ELF-1 (cell line): ENCODE results near the gene ADAMTS3.

Experiments used
- DNase-seq: peaks from one replicate; pipeline ENCODE4 v3.0.0-alpha.2; 2016; ENCODE audit warnings: low read depth, low spot score

Gene ADAMTS3

DNA sequence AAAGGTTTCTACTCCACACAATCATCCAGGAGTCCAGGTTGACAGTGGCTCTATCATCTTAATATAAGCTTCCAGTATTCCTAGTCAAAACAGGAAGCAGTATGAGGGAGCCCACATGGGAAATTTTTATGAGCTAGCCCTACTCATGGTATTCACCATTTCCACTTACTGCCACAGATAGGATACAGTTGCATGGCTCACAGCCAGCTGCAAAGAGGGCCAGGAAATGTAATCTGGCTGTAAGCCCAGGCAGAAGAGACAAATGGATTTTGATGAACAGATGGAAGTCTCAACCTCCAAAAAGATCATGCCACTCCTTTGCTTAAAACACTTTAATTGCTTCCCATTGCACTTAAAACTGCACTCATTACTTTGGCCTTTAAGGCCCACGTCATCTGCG lies 150.6 kb downstream of the ADAMTS3 start:
- DNase-seq = no peak

DNA sequence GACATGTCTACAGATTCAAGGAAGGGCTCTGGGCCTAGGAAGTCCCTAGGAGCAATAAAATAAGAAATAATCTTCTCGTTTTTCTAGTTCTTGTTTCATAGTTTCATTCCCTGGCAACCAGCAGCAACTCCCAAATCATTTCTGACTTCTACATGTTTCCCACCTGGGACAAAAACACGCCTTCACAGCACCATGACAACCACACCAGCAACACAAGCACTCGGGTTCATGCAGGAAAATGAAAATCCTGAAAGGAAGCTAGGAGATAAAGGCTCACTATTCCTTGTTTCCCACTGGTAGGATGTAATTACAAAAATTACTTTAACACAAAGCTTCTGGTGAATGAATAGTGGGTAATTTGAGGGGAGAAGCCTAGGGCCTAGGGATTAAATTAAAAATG lies 158.9 kb downstream of the ADAMTS3 start:
- no peak for DNase-seq

DNA sequence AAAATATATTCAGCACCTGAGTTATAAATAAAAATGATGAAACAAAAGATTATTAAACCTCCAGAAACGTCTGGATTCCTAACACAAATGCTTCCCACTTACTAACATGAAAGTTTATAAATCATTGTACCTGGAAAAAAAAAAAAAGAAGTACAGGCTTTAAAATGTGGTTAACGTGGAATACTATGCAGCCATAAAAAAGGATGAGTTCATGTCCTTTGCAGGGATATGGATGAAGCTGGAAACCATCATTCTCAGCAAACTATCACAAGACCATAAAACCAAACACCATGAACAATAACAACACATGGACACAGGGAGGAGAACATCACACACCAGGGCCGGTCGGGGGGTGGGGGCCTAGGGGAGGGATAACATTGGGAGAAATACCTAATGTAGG lies 160.5 kb downstream of the ADAMTS3 start:
- DNase-seq = no peak

DNA sequence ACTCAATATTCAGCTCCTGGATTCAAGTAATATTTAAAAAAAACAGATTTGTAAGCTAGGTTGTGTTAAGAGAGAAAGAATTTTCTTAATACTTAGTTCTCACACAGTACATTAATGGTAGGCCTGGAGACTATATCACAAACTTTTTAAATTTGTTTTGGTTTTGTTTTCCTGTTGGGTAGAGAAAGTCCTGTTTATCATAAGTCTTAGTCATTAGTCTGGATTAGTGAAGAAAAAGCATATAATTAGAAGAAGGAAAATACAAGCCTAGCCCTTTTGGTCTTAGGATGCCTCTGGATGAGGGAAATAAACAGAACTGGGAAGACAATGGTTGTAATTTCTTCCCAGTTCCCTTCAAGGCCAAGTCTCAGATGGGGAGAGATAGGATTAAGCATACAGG lies 163.6 kb downstream of the ADAMTS3 start:
- DNase-seq = no peak

DNA sequence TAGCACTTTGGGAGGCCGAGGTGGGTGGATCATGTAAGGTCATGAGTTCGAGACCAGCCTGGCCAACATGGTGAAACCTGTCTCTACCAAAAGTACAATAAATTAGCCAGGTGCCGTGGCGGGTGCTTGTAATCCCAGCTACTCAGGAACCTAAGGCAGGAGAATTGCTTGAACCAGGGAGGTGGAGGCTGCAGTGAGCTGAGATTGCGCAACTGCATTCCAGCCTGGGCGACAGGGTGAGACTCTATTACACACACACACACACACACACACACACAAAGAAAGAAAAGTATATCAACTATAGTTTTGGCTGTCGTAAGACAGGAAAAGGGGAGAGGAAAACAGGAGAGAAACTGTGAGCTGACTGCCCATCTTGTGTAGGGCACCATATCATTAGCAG lies 171.7 kb downstream of the ADAMTS3 start:
- DNase-seq = no peak

DNA sequence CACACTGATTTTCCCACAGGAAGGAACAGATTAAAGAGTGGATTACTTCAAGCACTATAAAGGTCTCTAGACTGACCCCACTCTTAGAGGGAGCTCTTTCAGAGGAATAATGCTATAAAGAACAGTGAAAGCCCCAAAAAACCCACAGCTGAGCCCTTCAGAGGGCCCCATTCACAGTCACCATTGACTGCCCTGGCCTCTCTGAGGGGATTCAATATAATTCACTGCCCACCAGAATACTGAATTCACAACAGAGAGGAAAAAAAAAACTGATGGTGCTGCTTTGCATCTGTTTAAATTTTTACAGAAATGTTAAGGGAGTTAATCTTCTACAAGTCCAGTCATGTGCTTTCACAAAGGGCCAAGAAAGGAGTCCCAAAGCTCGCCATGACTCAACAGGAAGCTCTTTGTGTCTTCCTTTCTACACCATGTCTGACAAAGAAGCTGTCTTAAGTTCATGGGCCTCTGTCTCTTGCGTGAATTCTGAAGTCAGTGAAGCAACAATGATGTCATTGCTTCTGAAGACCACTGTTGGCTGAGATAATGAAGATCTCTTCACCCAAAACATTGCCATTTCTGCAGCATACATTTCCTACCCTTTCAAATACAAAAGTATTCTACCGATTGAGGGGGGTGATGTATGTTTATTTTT lies 174.9 kb downstream of the ADAMTS3 start:
- DNase-seq = no peak

DNA sequence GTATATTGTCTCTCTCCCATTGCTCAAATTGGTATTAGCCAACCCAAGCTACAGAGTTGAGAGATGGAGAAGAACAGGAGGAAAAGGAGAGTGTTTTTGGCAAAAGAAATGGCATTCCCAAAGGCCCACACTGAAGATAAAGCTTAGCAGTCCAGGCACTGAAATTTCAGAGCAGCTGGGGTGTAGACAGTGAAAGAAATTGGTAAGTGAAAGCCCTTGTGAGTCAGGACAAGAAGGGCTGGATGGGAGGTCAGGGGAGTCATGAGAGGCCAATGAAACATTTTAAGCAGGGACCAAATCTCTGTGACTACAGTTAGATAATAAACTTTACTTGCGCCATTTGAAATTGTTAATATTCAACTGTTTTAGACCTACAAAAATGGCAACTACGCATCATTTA lies 177.7 kb downstream of the ADAMTS3 start:
- DNase-seq = no peak

DNA sequence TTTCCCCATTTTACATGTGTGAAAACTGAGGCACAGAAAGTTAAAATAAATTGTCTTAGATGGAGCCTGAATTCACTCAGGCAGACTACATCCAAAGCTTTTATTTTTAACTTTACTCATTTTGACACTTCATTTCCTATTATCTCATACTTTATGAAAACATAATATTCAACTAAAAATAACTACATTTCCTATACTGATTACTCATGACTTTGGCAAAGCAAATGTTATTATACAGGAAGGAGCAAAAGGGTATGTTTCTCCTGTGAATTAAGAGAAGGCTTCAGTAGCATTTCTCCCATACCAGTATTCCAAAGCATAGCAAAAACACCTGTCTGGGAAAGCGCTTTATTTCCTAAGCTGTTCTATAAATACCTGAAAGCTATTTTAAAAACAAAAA lies 178.6 kb downstream of the ADAMTS3 start:
- DNase-seq = no peak

DNA sequence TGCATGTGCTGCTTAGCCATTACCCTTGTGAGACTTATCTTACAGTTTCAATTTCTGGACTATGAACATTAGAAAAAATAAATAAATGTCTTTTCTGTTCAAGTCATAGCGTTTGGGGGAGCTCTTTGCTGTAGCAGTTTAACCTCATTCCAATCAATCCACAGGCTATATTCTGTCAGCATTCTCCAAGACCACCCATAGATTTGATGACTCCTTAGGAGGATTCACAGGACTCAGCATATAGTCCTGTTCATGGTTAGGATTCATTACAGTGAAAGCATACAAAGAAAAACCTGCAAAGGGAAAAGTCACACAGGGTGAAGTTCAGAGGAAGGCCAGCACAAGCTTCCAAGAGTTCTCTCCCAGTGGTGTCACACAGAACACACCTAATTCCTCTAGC lies 180.5 kb downstream of the ADAMTS3 start:
- DNase-seq = no peak

DNA sequence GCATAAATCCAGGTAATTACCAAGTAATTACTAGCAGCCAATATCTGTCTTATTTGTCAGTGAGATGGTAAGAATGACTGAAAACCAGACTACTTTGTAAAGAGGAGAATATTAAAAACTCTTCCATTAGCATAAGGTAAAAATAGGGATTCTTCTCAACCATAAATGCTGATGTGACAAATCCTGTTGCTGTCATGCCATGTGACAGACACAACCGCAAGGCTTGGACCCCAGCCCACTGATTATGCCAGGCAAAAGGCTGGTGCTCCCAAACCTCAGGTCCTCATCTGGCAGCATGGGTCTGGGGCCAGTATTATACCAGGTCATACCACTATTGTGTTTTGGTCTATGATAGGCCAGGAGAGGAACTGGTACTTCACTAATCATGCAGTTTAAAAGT lies 181.1 kb downstream of the ADAMTS3 start:
- DNase-seq = no peak

DNA sequence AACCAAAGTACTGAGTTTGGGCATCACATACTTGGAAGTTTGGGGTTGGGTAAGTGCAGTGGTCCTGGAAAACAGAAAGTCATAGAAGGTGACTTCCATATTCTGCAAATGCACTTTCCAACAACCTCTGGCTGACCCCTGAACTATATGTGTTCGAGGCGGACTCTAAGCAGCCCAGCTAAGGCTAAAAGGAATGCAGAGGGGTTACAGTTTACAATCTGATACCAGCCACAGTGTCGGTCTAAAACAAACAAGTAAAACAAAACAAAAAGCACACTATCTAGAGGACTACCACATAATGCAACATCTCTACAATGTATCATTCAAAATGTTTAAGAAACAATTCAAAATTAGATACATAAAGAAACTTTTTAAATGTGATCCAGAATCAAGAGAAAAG lies 185.6 kb downstream of the ADAMTS3 start:
- DNase-seq = no peak

DNA sequence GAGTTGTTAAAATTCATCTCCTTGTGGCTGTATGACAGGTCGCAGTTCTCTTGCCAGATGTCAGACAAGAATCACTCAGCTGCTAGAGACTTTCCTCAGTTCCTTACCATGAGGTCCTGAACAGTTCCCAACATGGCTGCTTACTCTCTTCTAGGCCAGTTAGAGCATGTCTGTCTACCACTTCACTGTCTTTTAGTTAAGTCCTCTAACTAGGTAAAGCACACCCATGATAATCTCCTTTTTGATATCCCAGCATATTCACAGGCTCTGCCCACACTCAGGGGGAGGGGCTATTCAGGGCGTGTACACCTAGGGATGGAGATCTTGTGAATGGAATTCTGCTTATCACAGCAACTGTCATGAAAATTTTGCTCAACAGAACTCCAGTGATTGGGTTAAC lies 190.1 kb downstream of the ADAMTS3 start:
- DNase-seq = no peak

DNA sequence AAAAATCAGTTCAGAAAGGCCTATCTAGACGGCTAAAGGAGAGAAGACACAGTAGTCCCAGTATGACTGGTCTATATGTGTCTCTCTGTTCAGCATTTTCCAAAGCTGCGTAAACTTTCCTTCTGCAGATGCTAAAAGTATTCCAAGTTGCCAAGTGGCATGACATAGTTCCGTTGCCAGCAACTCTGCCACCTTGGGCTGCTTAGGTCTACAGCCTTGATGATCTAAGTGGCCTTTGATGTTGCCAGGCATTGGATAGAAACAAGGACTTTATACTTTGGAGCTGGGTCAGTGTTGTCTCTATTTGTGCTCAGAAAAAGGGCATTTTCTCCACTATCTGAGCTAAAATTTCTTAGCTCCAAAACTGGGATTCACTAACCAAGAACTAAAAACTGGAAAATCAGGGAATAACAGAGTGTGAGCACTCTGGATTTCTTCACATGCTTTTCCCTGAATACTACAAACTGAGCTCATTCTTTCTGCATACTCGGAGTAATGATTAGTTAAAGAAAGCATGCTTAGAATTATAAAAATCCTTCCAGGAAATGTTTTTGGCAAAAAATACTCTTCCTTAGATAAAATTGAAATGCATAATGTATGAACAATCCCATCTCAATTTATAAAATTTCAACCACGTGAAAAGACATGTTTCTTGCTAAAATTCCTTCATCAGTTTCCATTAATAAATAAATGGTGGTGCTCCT lies 191.4 kb downstream of the ADAMTS3 start:
- DNase-seq = no peak

DNA sequence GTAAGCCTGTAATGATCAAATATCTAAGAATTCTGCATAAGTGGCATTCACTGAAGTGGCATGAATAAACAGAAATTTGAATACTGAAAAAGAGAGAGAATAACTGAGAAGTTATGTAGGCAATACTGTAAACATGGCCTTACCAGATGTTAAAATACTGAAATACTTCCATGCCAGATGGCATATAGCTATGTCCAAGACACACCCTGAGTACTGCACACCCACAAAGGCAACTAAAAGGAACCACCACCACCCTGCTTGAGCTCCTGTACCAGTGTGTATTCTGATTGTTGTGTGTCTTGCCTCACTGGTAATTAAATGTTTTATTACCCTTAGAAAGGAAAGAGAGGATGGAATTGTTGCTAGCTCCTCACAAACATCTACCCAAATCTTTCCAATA lies 192.1 kb downstream of the ADAMTS3 start:
- DNase-seq = no peak

DNA sequence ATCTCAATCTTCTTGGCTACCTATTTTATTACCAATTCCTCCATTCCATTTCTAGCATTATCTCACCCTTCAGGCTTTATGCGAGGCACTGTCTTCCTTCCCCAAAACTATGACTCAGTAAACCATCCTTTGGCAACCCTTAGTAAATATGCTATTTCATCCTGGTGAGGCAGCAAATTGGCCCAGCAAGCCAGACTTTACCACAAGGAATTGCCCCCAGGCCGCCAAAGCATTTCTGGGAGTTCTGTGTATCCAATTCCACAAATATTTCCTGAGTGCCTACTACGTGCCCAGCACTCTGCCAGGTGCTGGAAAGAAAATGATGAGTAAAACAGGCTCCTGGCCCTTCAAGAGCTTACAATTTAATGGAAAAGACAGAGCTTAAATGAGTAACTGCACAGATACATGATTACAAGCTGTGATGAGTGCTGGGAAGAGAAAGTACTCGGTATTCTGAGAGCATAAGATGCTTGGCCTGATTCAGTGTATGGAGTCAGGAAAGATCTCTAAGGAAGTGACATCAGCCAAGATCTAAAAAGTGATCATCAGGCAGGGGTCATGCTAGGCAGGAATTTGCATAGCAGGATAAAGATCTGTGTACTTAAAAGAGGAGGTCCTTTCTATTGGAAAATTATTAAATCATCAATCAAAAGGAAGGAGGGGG lies 193.8 kb downstream of the ADAMTS3 start:
- peak; percentile 32 for DNase-seq

DNA sequence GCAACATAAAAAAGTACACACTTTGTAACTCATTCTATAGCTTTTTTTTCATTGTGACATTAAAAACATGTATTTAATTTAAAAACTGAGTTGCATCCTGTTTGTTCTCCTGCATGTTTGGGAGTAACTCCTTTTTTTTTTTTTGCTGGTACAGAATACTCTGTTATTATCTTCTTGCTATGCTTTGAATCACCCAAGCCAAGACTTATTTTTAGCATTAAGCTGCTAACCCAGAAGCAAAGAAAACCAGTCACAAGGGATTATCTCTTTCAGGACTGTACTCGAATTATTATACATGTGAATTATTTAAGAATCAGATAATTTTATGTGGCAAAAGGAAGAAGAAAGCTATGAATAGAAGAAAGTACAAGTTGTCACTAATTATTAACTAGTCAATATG lies 194.9 kb downstream of the ADAMTS3 start:
- no peak for DNase-seq

DNA sequence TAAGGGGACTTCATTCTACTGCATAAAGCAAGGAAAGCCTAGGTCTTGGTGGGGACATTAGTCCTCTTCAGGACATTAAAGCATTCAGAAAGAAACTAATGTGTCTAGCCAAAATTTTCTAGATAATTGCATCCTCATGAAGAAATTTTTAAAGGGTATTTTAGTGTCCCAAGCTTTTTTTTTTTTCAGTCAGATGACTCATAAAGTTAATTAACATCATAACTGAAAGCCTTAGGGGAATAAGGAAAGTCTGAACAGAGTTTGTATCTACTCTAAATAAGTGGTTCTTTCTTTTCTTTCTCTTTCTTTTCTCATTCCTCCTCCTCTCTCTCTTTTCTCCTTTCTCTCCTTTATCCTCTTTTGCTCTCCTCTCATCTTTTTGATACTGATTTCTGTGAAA lies 202.4 kb downstream of the ADAMTS3 start:
- no peak for DNase-seq

DNA sequence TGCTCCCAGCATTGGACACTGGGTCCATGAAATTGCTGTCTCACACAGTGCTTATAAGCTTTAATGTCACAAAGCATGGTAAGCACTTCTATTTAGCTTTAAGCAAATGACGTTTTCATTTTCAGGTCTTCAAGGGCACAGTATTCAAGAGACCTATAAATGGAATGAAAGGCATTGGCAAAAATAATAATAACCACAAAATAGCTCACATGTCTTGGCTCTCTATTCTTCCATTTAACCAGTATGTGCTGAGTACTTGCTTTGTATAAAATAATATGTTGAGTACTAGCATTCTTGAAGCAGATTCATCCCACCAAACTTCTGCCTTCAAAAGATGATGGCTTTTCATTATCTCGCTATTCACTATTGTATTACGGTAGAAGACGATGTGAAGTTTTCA lies 203.0 kb downstream of the ADAMTS3 start:
- DNase-seq = no peak

DNA sequence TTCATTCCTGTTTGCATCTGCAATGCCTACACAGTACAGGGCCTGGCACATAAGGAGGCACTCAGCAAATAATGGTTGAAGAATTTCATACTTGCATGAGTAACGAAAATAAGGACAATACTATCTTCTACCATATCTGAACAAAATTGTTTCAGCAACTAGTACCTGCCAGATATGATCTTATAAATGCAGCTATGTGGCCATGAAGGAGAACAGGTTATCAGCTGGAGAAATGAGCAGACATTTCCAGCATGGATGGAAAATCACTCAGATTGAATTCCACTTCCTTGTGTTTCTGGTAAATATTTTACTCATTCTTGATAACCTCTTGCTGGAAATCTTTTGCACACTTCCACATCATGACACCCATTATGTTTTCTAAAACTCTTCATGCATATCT lies 204.0 kb downstream of the ADAMTS3 start:
- DNase-seq = no peak

DNA sequence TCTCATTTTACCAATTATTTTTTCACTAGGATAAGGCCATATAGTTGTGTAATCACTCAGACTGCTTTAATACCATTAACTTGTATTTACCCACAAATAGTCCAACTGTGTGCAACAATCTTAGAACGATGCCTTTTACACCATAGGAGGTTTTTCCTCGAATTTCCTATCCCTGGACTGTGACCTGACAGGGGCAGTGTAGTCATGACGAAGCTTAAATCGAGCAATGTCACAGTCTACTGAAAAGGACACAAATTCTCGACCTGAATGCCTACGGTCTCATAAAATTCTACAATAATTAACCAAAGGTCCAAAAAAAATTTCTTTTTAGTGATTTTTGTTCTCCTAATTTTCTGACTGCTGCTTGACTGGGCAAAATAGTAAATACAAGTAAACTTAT lies 208.9 kb downstream of the ADAMTS3 start:
- DNase-seq = no peak

DNA sequence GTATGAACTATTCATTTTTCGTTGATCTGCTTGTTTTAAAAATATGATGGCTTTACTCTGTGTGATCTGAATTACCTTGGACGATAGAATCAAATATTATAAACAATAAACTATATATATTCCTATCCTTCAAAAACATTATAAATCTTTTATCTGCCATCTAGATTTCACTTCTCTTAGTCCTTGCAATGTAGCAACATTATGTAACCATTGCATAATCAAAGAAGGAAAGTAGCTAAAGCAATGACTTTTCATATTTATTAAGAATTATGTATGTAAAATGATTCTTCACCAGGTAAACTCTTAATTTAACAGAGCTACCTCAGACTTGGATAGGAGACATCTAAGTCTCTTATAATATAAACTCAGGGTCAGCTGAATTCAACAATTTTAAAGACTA lies 210.5 kb downstream of the ADAMTS3 start:
- DNase-seq = no peak

DNA sequence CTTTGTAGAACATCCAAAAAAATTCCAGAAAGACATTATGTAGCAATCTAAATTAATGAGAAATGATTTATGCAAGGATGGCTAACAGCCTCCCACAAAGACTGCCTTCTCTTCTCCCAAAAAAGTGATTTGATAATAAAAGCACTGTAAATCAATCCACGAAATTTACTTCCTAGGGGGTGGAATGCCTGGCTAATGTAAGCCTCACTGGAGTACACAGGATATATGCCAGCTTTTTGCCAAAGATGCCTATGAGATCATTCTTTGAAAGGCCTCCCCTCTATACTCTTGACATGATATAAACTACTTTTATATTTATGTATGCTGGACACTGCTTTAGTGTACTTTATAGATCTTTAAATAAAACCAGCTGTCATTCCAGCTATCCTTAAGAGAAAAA lies 211.1 kb downstream of the ADAMTS3 start:
- DNase-seq = no peak

DNA sequence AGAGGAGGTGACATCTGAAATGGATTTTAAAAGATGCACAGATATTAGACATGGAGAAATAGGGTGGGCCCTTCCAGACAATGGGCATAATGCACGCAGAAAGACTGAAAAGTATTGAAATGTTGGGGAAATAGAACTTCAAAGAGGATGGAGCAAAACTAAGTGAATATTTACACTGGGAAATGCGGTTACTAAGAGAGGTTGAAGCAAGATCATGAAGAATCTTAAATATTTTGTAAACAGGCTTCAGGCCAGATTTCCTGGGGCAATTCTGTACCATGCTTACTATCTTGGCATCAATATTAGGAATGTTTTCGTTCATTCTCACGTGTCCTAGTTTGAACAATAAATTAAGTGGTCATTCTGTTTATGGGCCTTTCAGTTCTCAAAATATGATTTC lies 216.3 kb downstream of the ADAMTS3 start:
- DNase-seq = no peak
